Suprapubic skin (tissue), 4 donors: ENCODE data around the gene CBLB. TPM values are rescaled to one million over a fixed set of nuclear protein-coding genes. Genes with fewer than 3 reads are reported as not detected.
"Not testable (repeated sequence)": the region's sequence is repeated elsewhere in the genome, so short reads cannot be mapped to it uniquely, and the experiment has no call there.

Source experiments
- DNase-seq, 2 donors: peaks; one replicate each; pipeline ENCODE4 v3.0.0-alpha.2; 2019; ENCODE audit warnings: low spot score in 2 of 2
- H3K27ac ChIP-seq: fragments of 200-600 bp; sonication (generic); one replicate; pipeline ENCODE4 v1.5.1; 2019
- H3K27me3 ChIP-seq: fragments of 200-600 bp; sonication (generic); one replicate; pipeline ENCODE4 v1.5.1; 2019
- H3K36me3 ChIP-seq: fragments of 200-600 bp; sonication (generic); one replicate; pipeline ENCODE4 v1.5.1; 2019
- H3K4me1 ChIP-seq: fragments of 200-600 bp; sonication (generic); one replicate; pipeline ENCODE4 v1.5.1; 2019
- H3K4me3 ChIP-seq: fragments of 200-600 bp; sonication (generic); one replicate; pipeline ENCODE4 v1.5.1; 2019; ENCODE audit warnings: mild to moderate bottlenecking
- H3K9me3 ChIP-seq: fragments of 200-600 bp; sonication (generic); one replicate; pipeline ENCODE4 v1.5.1; 2019
- CTCF ChIP-seq, 2 donors: fragments of 200-600 bp in 1 of 2; fragments of 450-650 bp in 1 of 2; sonication (generic) in 1 of 2; IDR thresholded peaks; one replicate each; pipeline ENCODE4 v1.5.1; 2016 to 2019; ENCODE audit warnings: antibody characterized with exemption in 2 of 2, mild to moderate bottlenecking in 1 of 2, moderate library complexity in 1 of 2
- EP300 ChIP-seq: sonication (generic); formaldehyde crosslinking; IDR thresholded peaks from one replicate; pipeline ENCODE4 v1.6.1; 2017; ENCODE audit warnings: antibody characterized with exemption
- POLR2A ChIP-seq, 2 donors: fragments of 450-650 bp; IDR thresholded peaks; one replicate each; pipeline ENCODE4 v1.6.1; 2017; ENCODE audit warnings: antibody characterized with exemption in 2 of 2, mild to moderate bottlenecking in 2 of 2, moderate library complexity in 2 of 2
- POLR2AphosphoS5 ChIP-seq, 3 donors: sonication (generic); formaldehyde crosslinking; IDR thresholded peaks; one replicate each; pipeline ENCODE4 v1.6.1; 2017; ENCODE audit warnings: antibody characterized with exemption in 3 of 3
- WGBS: methylation state at CpG from one replicate; pipeline ENCODE4 v1.1.5; 2018; 5-methylcytosine and 5-hydroxymethylcytosine counted together
- total RNA-seq, 4 donors: library from RNA; depleted of rRNA; stranded (reverse); fragments of >200 nt; gene quantifications; one replicate each; pipeline ENCODE4 v1.1.0, GENCODE V29; 2016

Gene CBLB
- total RNA-seq, 4 donors from 2014 or later = 16.8 to 43.8 (median 25.2) TPM

- Histone ChIP-seq H3K4me1 (no peaks in the 10 kb centered on the region), H3K9me3 (peaks cover 3% of the 10 kb centered on the region), H3K27me3 (no peaks in the 10 kb centered on the region), H3K27ac (no peak overlapping the region), H3K4me3 (no peak overlapping the region), H3K36me3 (peaks cover 20% of the 10 kb centered on the region)
- 95% methylated on average over 1 of the region's 1 CpG for WGBS
- TF ChIP-seq CTCF (IDR thresholded peaks at IDR 0.05) = no peak
- no peak for TF ChIP-seq POLR2A (IDR thresholded peaks at IDR 0.05)
- TF ChIP-seq EP300 = no peak
- no peak for TF ChIP-seq POLR2AphosphoS5 (IDR thresholded peaks at IDR 0.05)
- DNase-seq = no peak
Observed at GRCh38 chr3:105731686-105732085, 137.1 kb downstream of the CBLB start.

- Histone ChIP-seq H3K4me1 (no peaks in the 10 kb centered on the region), H3K9me3 (peaks cover 3% of the 10 kb centered on the region), H3K36me3 (peaks cover 20% of the 10 kb centered on the region), H3K27me3 (no peaks in the 10 kb centered on the region), H3K4me3 (no peak overlapping the region), H3K27ac (no peak overlapping the region)
- DNase-seq = no peak
- no peak for TF ChIP-seq EP300
Observed at GRCh38 chr3:105730801-105731354, 137.9 kb downstream of the CBLB start.

- Histone ChIP-seq H3K36me3 (peaks cover 20% of the 10 kb centered on the region), H3K9me3 (peaks cover 3% of the 10 kb centered on the region), H3K27ac (no peak overlapping the region), H3K4me1 (no peaks in the 10 kb centered on the region), H3K27me3 (no peaks in the 10 kb centered on the region), H3K4me3 (no peak overlapping the region)
- no peak for DNase-seq
- TF ChIP-seq POLR2AphosphoS5 (IDR thresholded peaks at IDR 0.05) (no peak), EP300 (no peak), POLR2A (IDR thresholded peaks at IDR 0.05) (no peak), CTCF (IDR thresholded peaks at IDR 0.05) (no peak)
- 34% methylated on average over 3 of the region's 3 CpGs for WGBS
Observed at GRCh38 chr3:105729667-105730066, 139.1 kb downstream of the CBLB start.

- H3K9me3 ChIP-seq = peaks cover 3% of the 10 kb centered on the region
- H3K4me3 ChIP-seq = no peak overlapping the region
- peaks cover 20% of the 10 kb centered on the region for H3K36me3 ChIP-seq
- no peak overlapping the region for H3K27ac ChIP-seq
- H3K4me1 ChIP-seq = no peaks in the 10 kb centered on the region
- no peak for DNase-seq
- no peaks in the 10 kb centered on the region for H3K27me3 ChIP-seq
- 65% methylated on average over 3 of the region's 3 CpGs for WGBS
- TF ChIP-seq POLR2AphosphoS5 (IDR thresholded peaks at IDR 0.05) = no peak
- no peak for TF ChIP-seq CTCF (IDR thresholded peaks at IDR 0.05)
- TF ChIP-seq POLR2A (IDR thresholded peaks at IDR 0.05) = no peak
- no peak for TF ChIP-seq EP300
Observed at GRCh38 chr3:105728771-105729312, 140.0 kb downstream of the CBLB start.

GRCh38 chr3:105727036-105727435 is 141.8 kb downstream of the CBLB start:
- peaks cover 14% of the 10 kb centered on the region for H3K36me3 ChIP-seq
- not testable (repeated sequence) for H3K4me3 ChIP-seq, H3K27me3 ChIP-seq, H3K9me3 ChIP-seq, H3K27ac ChIP-seq, DNase-seq, H3K4me1 ChIP-seq
- 95% methylated on average over 3 of the region's 3 CpGs for WGBS

GRCh38 chr3:105722943-105723556 is 145.8 kb downstream of the CBLB start:
- DNase-seq = no peak
- no peak for TF ChIP-seq POLR2AphosphoS5 (IDR thresholded peaks at IDR 0.05)
- no peak for TF ChIP-seq CTCF (IDR thresholded peaks at IDR 0.05)
- TF ChIP-seq POLR2A (IDR thresholded peaks at IDR 0.05) = no peak
- TF ChIP-seq EP300 = no peak
- H3K27ac ChIP-seq = no peak overlapping the region

More at GRCh38 chr3:105722943-105723556, 145.8 kb downstream of the CBLB start:
- H3K4me1 ChIP-seq = no peaks in the 10 kb centered on the region
- peaks cover 3% of the 10 kb centered on the region for H3K9me3 ChIP-seq
- H3K36me3 ChIP-seq = peaks cover 28% of the 10 kb centered on the region
- no peak overlapping the region for H3K4me3 ChIP-seq
- WGBS = 75% methylated on average over 3 of the region's 3 CpGs
- H3K27me3 ChIP-seq = no peaks in the 10 kb centered on the region
